ENCODE results near the gene USP4. TPM values are rescaled to one million over a fixed set of nuclear protein-coding genes. Genes with fewer than 3 reads are reported as not detected.

The USP4 gene
- total RNA-seq, 5 donors from 2014 or later (not counting 1 experiment from before 2014, with no cell fraction given): 101 to 107 (median 103) TPM

- Mint-ChIP-seq H3K27me3 (no peaks in the 10 kb centered on the region), H3K9me3 (no peaks in the 10 kb centered on the region), H3K4me1 (peaks cover 3 to 5% (median 5%) of the 10 kb centered on the region in 3 donors), H3K36me3 (peaks cover 32% of the 10 kb centered on the region), H3K4me3 (no peak overlapping the region), H3K27ac (peak overlapping the region in 1 of 2 donors; percentile 58)
- CTCF ChIA-PET: interaction anchor here in 1 of 2 donors (0.6 kb wide), 1 partner anchor 115 kb away, joined by 3 read pairs; no protein-coding TSS in a partner anchor
- Histone ChIP-seq H3K36me3 (ENCODE audit: control insufficient read depth in 2 of 2, extremely low read depth in 1 of 2, insufficient read depth in 1 of 2, low read length in 1 of 2) (peaks cover 16 to 79% of the 10 kb centered on the region in 2 donors), H3K27ac (ENCODE audit: low read length) (no peak overlapping the region), H3K4me3 (ENCODE audit: control insufficient read depth in 1 of 2, extremely low read depth in 1 of 2, low read length in 1 of 2) (no peak overlapping the region), H3K4me1 (ENCODE audit: control insufficient read depth in 1 of 2, extremely low read depth in 1 of 2, insufficient read depth in 2 of 2, low read length in 2 of 2) (no peaks in the 10 kb centered on the region), H3K27me3 (replicated peaks in 1 of 2; ENCODE audit: control insufficient read depth in 2 of 2, extremely low read depth in 1 of 2, insufficient read depth in 2 of 2, low read length in 1 of 2) (no peaks in the 10 kb centered on the region), H3K9me3 (no peaks in the 10 kb centered on the region)
- DNase-seq: no peak
- 100% methylated on average over 1 of the region's 3 CpGs for WGBS (ENCODE audit: insufficient coverage)
- POLR2A ChIA-PET: no interaction called here
- no peak for ATAC-seq (replicated peaks in 1 of 4)
Observed at GRCh38 chr3:49311283-49311682, 28.6 kb downstream of the USP4 start.

- peaks cover 34% of the 10 kb centered on the region for H3K36me3 Mint-ChIP-seq
- CTCF ChIA-PET: no interaction called here
- H3K4me1 ChIP-seq (ENCODE audit: control insufficient read depth in 1 of 2, extremely low read depth in 1 of 2, insufficient read depth in 2 of 2, low read length in 2 of 2): no peaks in the 10 kb centered on the region
- ATAC-seq (replicated peaks in 1 of 4): no peak
- no peaks in the 10 kb centered on the region for H3K27me3 Mint-ChIP-seq
- peak overlapping the region in 1 of 2 donors; percentile 58 for H3K27ac Mint-ChIP-seq
- H3K9me3 Mint-ChIP-seq: no peaks in the 10 kb centered on the region
- WGBS (ENCODE audit: insufficient coverage): no CpG with 5 or more reads among the region's 1 CpG
- no peak for DNase-seq
- peaks cover 16 to 80% of the 10 kb centered on the region in 2 donors for H3K36me3 ChIP-seq (ENCODE audit: control insufficient read depth in 2 of 2, extremely low read depth in 1 of 2, insufficient read depth in 1 of 2, low read length in 1 of 2)
- no peak overlapping the region for H3K4me3 ChIP-seq (ENCODE audit: control insufficient read depth in 1 of 2, extremely low read depth in 1 of 2, low read length in 1 of 2)
- H3K27ac ChIP-seq (ENCODE audit: low read length): no peak overlapping the region
- no peak overlapping the region for H3K4me3 Mint-ChIP-seq
- no peaks in the 10 kb centered on the region for H3K9me3 ChIP-seq
- peaks cover 3 to 5% (median 5%) of the 10 kb centered on the region in 3 donors for H3K4me1 Mint-ChIP-seq
- H3K27me3 ChIP-seq (replicated peaks in 1 of 2; ENCODE audit: control insufficient read depth in 2 of 2, extremely low read depth in 1 of 2, insufficient read depth in 2 of 2, low read length in 1 of 2): no peaks in the 10 kb centered on the region
- POLR2A ChIA-PET: no interaction called here
Observed at GRCh38 chr3:49310677-49311076, 29.2 kb downstream of the USP4 start.

- ChIA-PET POLR2A (interaction anchor here in 1 of 2 donors (0.5 kb wide), 1 partner anchor 313 kb away, joined by 4 read pairs; no protein-coding TSS in a partner anchor), CTCF (interaction anchor here in 1 of 2 donors (0.6 to 0.7 kb wide), 2 partner anchors 277 to 1803 kb away, joined by 3 read pairs; no protein-coding TSS in a partner anchor)
- Histone ChIP-seq H3K4me3 (ENCODE audit: control insufficient read depth in 1 of 2, extremely low read depth in 1 of 2, low read length in 1 of 2) (no peak overlapping the region), H3K27me3 (replicated peaks in 1 of 2; ENCODE audit: control insufficient read depth in 2 of 2, extremely low read depth in 1 of 2, insufficient read depth in 2 of 2, low read length in 1 of 2) (no peaks in the 10 kb centered on the region), H3K4me1 (ENCODE audit: control insufficient read depth in 1 of 2, extremely low read depth in 1 of 2, insufficient read depth in 2 of 2, low read length in 2 of 2) (no peaks in the 10 kb centered on the region), H3K9me3 (no peaks in the 10 kb centered on the region), H3K27ac (ENCODE audit: low read length) (no peak overlapping the region), H3K36me3 (ENCODE audit: control insufficient read depth in 2 of 2, extremely low read depth in 1 of 2, insufficient read depth in 1 of 2, low read length in 1 of 2) (peaks cover 11 to 78% of the 10 kb centered on the region in 2 donors)
- ATAC-seq (replicated peaks in 1 of 4): no peak
- Mint-ChIP-seq H3K27ac (no peak overlapping the region), H3K4me1 (peaks cover 0 to 6% (median 0%) of the 10 kb centered on the region in 3 donors), H3K36me3 (peaks cover 44% of the 10 kb centered on the region), H3K4me3 (no peak overlapping the region), H3K9me3 (no peaks in the 10 kb centered on the region), H3K27me3 (no peaks in the 10 kb centered on the region)
- no peak for DNase-seq
- 100% methylated on average over 2 of the region's 5 CpGs for WGBS (ENCODE audit: insufficient coverage)
Observed at GRCh38 chr3:49305608-49306007, 34.2 kb downstream of the USP4 start.

GRCh38 chr3:49302613-49303012, 37.2 kb downstream of the USP4 start:
- DNase-seq (no peak), ATAC-seq (replicated peaks in 1 of 4) (no peak)
- no CpG with 5 or more reads among the region's 1 CpG for WGBS (ENCODE audit: insufficient coverage)
- peak overlapping the region; percentile 28 to 52 for H3K27ac Mint-ChIP-seq
- H3K36me3 Mint-ChIP-seq: peaks cover 50% of the 10 kb centered on the region
- ChIA-PET CTCF (interaction anchor here (0.6 kb wide), 2 partner anchors 37 to 1743 kb away, joined by 4 to 6 read pairs; partner anchors contain the start of gene USP4 (in 1 of the 2)), POLR2A (no interaction called here)
- no peaks in the 10 kb centered on the region for H3K27me3 Mint-ChIP-seq
- Histone ChIP-seq H3K36me3 (ENCODE audit: control insufficient read depth in 2 of 2, extremely low read depth in 1 of 2, insufficient read depth in 1 of 2, low read length in 1 of 2) (peaks cover 11 to 79% of the 10 kb centered on the region in 2 donors), H3K9me3 (no peaks in the 10 kb centered on the region), H3K27me3 (replicated peaks in 1 of 2; ENCODE audit: control insufficient read depth in 2 of 2, extremely low read depth in 1 of 2, insufficient read depth in 2 of 2, low read length in 1 of 2) (no peaks in the 10 kb centered on the region), H3K4me1 (ENCODE audit: control insufficient read depth in 1 of 2, extremely low read depth in 1 of 2, insufficient read depth in 2 of 2, low read length in 2 of 2) (no peaks in the 10 kb centered on the region), H3K4me3 (ENCODE audit: control insufficient read depth in 1 of 2, extremely low read depth in 1 of 2, low read length in 1 of 2) (no peak overlapping the region), H3K27ac (ENCODE audit: low read length) (no peak overlapping the region)
- H3K4me3 Mint-ChIP-seq: no peak overlapping the region
- H3K9me3 Mint-ChIP-seq: no peaks in the 10 kb centered on the region
- peaks cover 0 to 6% (median 0%) of the 10 kb centered on the region in 3 donors for H3K4me1 Mint-ChIP-seq

GRCh38 chr3:49300595-49300994, 39.3 kb downstream of the USP4 start:
- no peaks in the 10 kb centered on the region for H3K9me3 Mint-ChIP-seq
- no peaks in the 10 kb centered on the region for H3K27me3 Mint-ChIP-seq
- WGBS (ENCODE audit: insufficient coverage): 100% methylated on average over 1 of the region's 3 CpGs
- H3K4me3 Mint-ChIP-seq: no peak overlapping the region
- H3K4me1 Mint-ChIP-seq: peaks cover 0 to 7% (median 0%) of the 10 kb centered on the region in 3 donors
- DNase-seq (no peak), ATAC-seq (replicated peaks in 1 of 4) (no peak)
- peaks cover 53% of the 10 kb centered on the region for H3K36me3 Mint-ChIP-seq
- POLR2A ChIA-PET: no interaction called here
- no peaks in the 10 kb centered on the region for H3K9me3 ChIP-seq
- no peaks in the 10 kb centered on the region for H3K27me3 ChIP-seq (replicated peaks in 1 of 2; ENCODE audit: control insufficient read depth in 2 of 2, extremely low read depth in 1 of 2, insufficient read depth in 2 of 2, low read length in 1 of 2)
- H3K4me1 ChIP-seq (ENCODE audit: control insufficient read depth in 1 of 2, extremely low read depth in 1 of 2, insufficient read depth in 2 of 2, low read length in 2 of 2): no peaks in the 10 kb centered on the region
- no peak overlapping the region for H3K27ac ChIP-seq (ENCODE audit: low read length)
- H3K27ac Mint-ChIP-seq: no peak overlapping the region
- CTCF ChIA-PET: no interaction called here
- no peak overlapping the region for H3K4me3 ChIP-seq (ENCODE audit: control insufficient read depth in 1 of 2, extremely low read depth in 1 of 2, low read length in 1 of 2)
- H3K36me3 ChIP-seq (ENCODE audit: control insufficient read depth in 2 of 2, extremely low read depth in 1 of 2, insufficient read depth in 1 of 2, low read length in 1 of 2): peaks cover 16 to 76% of the 10 kb centered on the region in 2 donors

GRCh38 chr3:49298511-49298910, 41.3 kb downstream of the USP4 start:
- Histone ChIP-seq H3K9me3 (no peaks in the 10 kb centered on the region), H3K4me1 (ENCODE audit: control insufficient read depth in 1 of 2, extremely low read depth in 1 of 2, insufficient read depth in 2 of 2, low read length in 2 of 2) (peaks cover 0 to 2% of the 10 kb centered on the region in 2 experiments), H3K36me3 (ENCODE audit: control insufficient read depth in 2 of 2, extremely low read depth in 1 of 2, insufficient read depth in 1 of 2, low read length in 1 of 2) (peaks cover 12 to 80% of the 10 kb centered on the region in 2 donors), H3K27ac (ENCODE audit: low read length) (no peak overlapping the region), H3K27me3 (replicated peaks in 1 of 2; ENCODE audit: control insufficient read depth in 2 of 2, extremely low read depth in 1 of 2, insufficient read depth in 2 of 2, low read length in 1 of 2) (no peaks in the 10 kb centered on the region), H3K4me3 (ENCODE audit: control insufficient read depth in 1 of 2, extremely low read depth in 1 of 2, low read length in 1 of 2) (no peak overlapping the region)
- Mint-ChIP-seq H3K4me1 (peaks cover 0 to 12% (median 4%) of the 10 kb centered on the region in 3 donors), H3K27ac (no peak overlapping the region), H3K27me3 (no peaks in the 10 kb centered on the region), H3K36me3 (peaks cover 60% of the 10 kb centered on the region), H3K9me3 (no peaks in the 10 kb centered on the region), H3K4me3 (no peak overlapping the region)
- WGBS (ENCODE audit: insufficient coverage): 99% methylated on average over 6 of the region's 7 CpGs
- no peak for DNase-seq
- no peak for ATAC-seq (replicated peaks in 1 of 4)
- ChIA-PET CTCF (interaction anchor here (0.6 kb wide), 2 partner anchors 154 kb away, joined by 3 to 5 read pairs; no protein-coding TSS in a partner anchor), POLR2A (no interaction called here)
